ENCODE results near the gene ERGIC1. TPM values are rescaled to one million over a fixed set of nuclear protein-coding genes. Genes with fewer than 3 reads are reported as not detected.

ERGIC1 gene
- total and polyA plus RNA-seq, 2 experiments from 2014 or later: 25.2 to 92.2 TPM

- H3K36me3 ChIP-seq (ENCODE audit: insufficient read depth): no peaks in the 10 kb centered on the region
- peaks cover 21% of the 10 kb centered on the region for H4K20me1 ChIP-seq (replicated peaks; ENCODE audit: insufficient read depth)
- H3K27me3 ChIP-seq (ENCODE audit: insufficient read depth): no peaks in the 10 kb centered on the region
- DNase-seq (ENCODE audit: low spot score) (no peak), ATAC-seq (no peak)
- no peak overlapping the region for H3K4me3 ChIP-seq
- H3K79me2 ChIP-seq (replicated peaks; ENCODE audit: insufficient read depth): peaks cover 30% of the 10 kb centered on the region
- Mint-ChIP-seq H3K9me3 (no peaks in the 10 kb centered on the region), H3K27me3 (ENCODE audit: insufficient read depth, low read depth, poor library complexity) (peaks cover 11% of the 10 kb centered on the region), H3K27ac (no peak overlapping the region), H3K4me3 (no peak overlapping the region), H3K36me3 (ENCODE audit: low read depth) (peaks cover 28% of the 10 kb centered on the region), H3K4me1 (peaks cover 18% of the 10 kb centered on the region)
- no peak overlapping the region for H3K4me2 ChIP-seq
- TF ChIP-seq ZNF114 (CRISPR knock-in tag; IDR thresholded peaks at IDR 0.05) (no peak), STAT1 (IDR thresholded peaks at IDR 0.05; ENCODE audit: unreplicated experiment) (no peak), CREB1 (CRISPR knock-in tag; IDR thresholded peaks at IDR 0.05; ENCODE audit: low read depth) (no peak), CTCF (conservative IDR thresholded peaks at IDR 0.05; ENCODE audit: low read depth in 2 of 2) (no peak), JUNB (IDR thresholded peaks at IDR 0.05; ENCODE audit: unreplicated experiment) (no peak), POLR2AphosphoS5 (IDR thresholded peaks at IDR 0.05; ENCODE audit: low read depth) (no peak), NANOG (IDR thresholded peaks at IDR 0.05; ENCODE audit: borderline replicate concordance) (no peak), EZH2 (IDR thresholded peaks at IDR 0.05; ENCODE audit: low read depth, unreplicated experiment) (no peak), ZNF331 (CRISPR knock-in tag; IDR thresholded peaks at IDR 0.05; ENCODE audit: low read depth) (no peak), EZH2phosphoT487 (IDR thresholded peaks at IDR 0.05; ENCODE audit: unreplicated experiment) (no peak)
- TF ChIP-seq, protein P1, sequence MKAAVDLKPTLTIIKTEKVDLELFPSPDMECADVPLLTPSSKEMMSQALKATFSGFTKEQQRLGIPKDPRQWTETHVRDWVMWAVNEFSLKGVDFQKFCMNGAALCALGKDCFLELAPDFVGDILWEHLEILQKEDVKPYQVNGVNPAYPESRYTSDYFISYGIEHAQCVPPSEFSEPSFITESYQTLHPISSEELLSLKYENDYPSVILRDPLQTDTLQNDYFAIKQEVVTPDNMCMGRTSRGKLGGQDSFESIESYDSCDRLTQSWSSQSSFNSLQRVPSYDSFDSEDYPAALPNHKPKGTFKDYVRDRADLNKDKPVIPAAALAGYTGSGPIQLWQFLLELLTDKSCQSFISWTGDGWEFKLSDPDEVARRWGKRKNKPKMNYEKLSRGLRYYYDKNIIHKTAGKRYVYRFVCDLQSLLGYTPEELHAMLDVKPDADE (IDR thresholded peaks at IDR 0.05): no peak
- TF ChIP-seq, protein P2, sequence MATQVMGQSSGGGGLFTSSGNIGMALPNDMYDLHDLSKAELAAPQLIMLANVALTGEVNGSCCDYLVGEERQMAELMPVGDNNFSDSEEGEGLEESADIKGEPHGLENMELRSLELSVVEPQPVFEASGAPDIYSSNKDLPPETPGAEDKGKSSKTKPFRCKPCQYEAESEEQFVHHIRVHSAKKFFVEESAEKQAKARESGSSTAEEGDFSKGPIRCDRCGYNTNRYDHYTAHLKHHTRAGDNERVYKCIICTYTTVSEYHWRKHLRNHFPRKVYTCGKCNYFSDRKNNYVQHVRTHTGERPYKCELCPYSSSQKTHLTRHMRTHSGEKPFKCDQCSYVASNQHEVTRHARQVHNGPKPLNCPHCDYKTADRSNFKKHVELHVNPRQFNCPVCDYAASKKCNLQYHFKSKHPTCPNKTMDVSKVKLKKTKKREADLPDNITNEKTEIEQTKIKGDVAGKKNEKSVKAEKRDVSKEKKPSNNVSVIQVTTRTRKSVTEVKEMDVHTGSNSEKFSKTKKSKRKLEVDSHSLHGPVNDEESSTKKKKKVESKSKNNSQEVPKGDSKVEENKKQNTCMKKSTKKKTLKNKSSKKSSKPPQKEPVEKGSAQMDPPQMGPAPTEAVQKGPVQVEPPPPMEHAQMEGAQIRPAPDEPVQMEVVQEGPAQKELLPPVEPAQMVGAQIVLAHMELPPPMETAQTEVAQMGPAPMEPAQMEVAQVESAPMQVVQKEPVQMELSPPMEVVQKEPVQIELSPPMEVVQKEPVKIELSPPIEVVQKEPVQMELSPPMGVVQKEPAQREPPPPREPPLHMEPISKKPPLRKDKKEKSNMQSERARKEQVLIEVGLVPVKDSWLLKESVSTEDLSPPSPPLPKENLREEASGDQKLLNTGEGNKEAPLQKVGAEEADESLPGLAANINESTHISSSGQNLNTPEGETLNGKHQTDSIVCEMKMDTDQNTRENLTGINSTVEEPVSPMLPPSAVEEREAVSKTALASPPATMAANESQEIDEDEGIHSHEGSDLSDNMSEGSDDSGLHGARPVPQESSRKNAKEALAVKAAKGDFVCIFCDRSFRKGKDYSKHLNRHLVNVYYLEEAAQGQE (IDR thresholded peaks at IDR 0.05; ENCODE audit: unreplicated experiment): no peak
- TF ChIP-seq, protein P3, sequence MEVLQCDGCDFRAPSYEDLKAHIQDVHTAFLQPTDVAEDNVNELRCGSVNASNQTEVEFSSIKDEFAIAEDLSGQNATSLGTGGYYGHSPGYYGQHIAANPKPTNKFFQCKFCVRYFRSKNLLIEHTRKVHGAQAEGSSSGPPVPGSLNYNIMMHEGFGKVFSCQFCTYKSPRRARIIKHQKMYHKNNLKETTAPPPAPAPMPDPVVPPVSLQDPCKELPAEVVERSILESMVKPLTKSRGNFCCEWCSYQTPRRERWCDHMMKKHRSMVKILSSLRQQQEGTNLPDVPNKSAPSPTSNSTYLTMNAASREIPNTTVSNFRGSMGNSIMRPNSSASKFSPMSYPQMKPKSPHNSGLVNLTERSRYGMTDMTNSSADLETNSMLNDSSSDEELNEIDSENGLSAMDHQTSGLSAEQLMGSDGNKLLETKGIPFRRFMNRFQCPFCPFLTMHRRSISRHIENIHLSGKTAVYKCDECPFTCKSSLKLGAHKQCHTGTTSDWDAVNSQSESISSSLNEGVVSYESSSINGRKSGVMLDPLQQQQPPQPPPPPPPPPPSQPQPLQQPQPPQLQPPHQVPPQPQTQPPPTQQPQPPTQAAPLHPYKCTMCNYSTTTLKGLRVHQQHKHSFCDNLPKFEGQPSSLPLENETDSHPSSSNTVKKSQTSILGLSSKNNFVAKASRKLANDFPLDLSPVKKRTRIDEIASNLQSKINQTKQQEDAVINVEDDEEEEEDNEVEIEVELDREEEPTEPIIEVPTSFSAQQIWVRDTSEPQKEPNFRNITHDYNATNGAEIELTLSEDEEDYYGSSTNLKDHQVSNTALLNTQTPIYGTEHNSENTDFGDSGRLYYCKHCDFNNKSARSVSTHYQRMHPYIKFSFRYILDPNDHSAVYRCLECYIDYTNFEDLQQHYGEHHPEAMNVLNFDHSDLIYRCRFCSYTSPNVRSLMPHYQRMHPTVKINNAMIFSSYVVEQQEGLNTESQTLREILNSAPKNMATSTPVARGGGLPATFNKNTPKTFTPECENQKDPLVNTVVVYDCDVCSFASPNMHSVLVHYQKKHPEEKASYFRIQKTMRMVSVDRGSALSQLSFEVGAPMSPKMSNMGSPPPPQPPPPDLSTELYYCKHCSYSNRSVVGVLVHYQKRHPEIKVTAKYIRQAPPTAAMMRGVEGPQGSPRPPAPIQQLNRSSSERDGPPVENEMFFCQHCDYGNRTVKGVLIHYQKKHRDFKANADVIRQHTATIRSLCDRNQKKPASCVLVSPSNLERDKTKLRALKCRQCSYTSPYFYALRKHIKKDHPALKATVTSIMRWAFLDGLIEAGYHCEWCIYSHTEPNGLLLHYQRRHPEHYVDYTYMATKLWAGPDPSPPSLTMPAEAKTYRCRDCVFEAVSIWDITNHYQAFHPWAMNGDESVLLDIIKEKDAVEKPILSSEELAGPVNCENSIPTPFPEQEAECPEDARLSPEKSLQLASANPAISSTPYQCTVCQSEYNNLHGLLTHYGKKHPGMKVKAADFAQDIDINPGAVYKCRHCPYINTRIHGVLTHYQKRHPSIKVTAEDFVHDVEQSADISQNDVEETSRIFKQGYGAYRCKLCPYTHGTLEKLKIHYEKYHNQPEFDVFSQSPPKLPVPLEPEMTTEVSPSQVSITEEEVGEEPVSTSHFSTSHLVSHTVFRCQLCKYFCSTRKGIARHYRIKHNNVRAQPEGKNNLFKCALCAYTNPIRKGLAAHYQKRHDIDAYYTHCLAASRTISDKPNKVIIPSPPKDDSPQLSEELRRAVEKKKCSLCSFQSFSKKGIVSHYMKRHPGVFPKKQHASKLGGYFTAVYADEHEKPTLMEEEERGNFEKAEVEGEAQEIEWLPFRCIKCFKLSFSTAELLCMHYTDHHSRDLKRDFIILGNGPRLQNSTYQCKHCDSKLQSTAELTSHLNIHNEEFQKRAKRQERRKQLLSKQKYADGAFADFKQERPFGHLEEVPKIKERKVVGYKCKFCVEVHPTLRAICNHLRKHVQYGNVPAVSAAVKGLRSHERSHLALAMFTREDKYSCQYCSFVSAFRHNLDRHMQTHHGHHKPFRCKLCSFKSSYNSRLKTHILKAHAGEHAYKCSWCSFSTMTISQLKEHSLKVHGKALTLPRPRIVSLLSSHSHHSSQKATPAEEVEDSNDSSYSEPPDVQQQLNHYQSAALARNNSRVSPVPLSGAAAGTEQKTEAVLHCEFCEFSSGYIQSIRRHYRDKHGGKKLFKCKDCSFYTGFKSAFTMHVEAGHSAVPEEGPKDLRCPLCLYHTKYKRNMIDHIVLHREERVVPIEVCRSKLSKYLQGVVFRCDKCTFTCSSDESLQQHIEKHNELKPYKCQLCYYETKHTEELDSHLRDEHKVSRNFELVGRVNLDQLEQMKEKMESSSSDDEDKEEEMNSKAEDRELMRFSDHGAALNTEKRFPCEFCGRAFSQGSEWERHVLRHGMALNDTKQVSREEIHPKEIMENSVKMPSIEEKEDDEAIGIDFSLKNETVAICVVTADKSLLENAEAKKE (CRISPR knock-in tag; IDR thresholded peaks at IDR 0.05): no peak
- H3F3A ChIP-seq (replicated peaks; ENCODE audit: low read depth): no peaks in the 10 kb centered on the region
- no peak overlapping the region for H2AFZ ChIP-seq
- H3K9me2 ChIP-seq (ENCODE audit: insufficient read depth): no peaks in the 10 kb centered on the region
- H3K27ac ChIP-seq (ENCODE audit: low read depth): no peak overlapping the region
- H3K4me1 ChIP-seq (ENCODE audit: insufficient read depth): no peaks in the 10 kb centered on the region
These were observed 47.8 kb downstream of the ERGIC1 start for GRCh38 chr5:172881691-172882370.
